HG03432 (cell line): ENCODE results near the gene ITPA.
A peak's percentile ranks its signal among the peaks of the same experiment; 100 is the strongest.
"Not testable (repeated sequence)": the region's sequence is repeated elsewhere in the genome, so short reads cannot be mapped to it uniquely, and the experiment has no call there.

ENCODE experiments used
- ATAC-seq: cut with Tn5 transposase; IDR thresholded peaks from one replicate; pipeline ENCODE4 v1.9.1; 2021; ENCODE audit warnings: mild to moderate bottlenecking, moderate library complexity; ENCODE audit not compliant: unreplicated experiment

ITPA gene

GRCh38 chr20:3172933-3173609 lies 36.2 kb upstream of the ITPA start, which contains the start of gene LZTS3:
TSS of gene LZTS3 (minus strand) at chr20:3173549. CDS start at chr20:3167163, 6,386 bp downstream.
- ATAC-seq, result peak; percentile 61

- peak; percentile 89 for ATAC-seq
These were observed 35.5 kb upstream of the ITPA start for GRCh38 chr20:3173610-3174441.

- no peak for ATAC-seq
These were observed 34.6 kb upstream of the ITPA start for GRCh38 chr20:3174442-3175261.

- ATAC-seq, result no peak
These were observed 34.0 kb upstream of the ITPA start for GRCh38 chr20:3175270-3175669.

GRCh38 chr20:3177746-3178485 lies 31.4 kb upstream of the ITPA start:
- ATAC-seq, result no peak

GRCh38 chr20:3180319-3180718 lies 29.0 kb upstream of the ITPA start:
- ATAC-seq, result no peak

- no peak for ATAC-seq
These were observed 28.0 kb upstream of the ITPA start for GRCh38 chr20:3181270-3181669.

GRCh38 chr20:3182429-3182828 lies 26.9 kb upstream of the ITPA start:
- not testable (repeated sequence) for ATAC-seq

GRCh38 chr20:3183896-3184612 lies 25.2 kb upstream of the ITPA start:
- ATAC-seq, result no peak

- ATAC-seq, result not testable (repeated sequence)
These were observed 21.4 kb upstream of the ITPA start for GRCh38 chr20:3187861-3188260.

GRCh38 chr20:3188823-3189413 lies 20.4 kb upstream of the ITPA start:
- no peak for ATAC-seq

- no peak for ATAC-seq
These were observed 19.7 kb upstream of the ITPA start for GRCh38 chr20:3189561-3190131.

GRCh38 chr20:3190681-3191111 lies 18.6 kb upstream of the ITPA start:
- no peak for ATAC-seq

- ATAC-seq, result no peak
These were observed 16.9 kb upstream of the ITPA start for GRCh38 chr20:3192226-3193015.

GRCh38 chr20:3193806-3194616 lies 15.3 kb upstream of the ITPA start:
- no peak for ATAC-seq

GRCh38 chr20:3194617-3195280 lies 14.5 kb upstream of the ITPA start:
- no peak for ATAC-seq
